Activated CD8-positive, alpha-beta memory T cell treated with anti-CD3 and anti-CD28 coated beads, Interleukin-2, amount 50 U/mL, for 48 hours (primary cell): ENCODE measurements around the gene CACNA1D.
"Not testable (repeated sequence)": the region's sequence is repeated elsewhere in the genome, so short reads cannot be mapped to it uniquely, and the experiment has no call there.

Source experiments
- DNase-seq: peaks from one replicate; pipeline ENCODE4 v3.0.0-alpha.2; 2020

The CACNA1D gene

DNA sequence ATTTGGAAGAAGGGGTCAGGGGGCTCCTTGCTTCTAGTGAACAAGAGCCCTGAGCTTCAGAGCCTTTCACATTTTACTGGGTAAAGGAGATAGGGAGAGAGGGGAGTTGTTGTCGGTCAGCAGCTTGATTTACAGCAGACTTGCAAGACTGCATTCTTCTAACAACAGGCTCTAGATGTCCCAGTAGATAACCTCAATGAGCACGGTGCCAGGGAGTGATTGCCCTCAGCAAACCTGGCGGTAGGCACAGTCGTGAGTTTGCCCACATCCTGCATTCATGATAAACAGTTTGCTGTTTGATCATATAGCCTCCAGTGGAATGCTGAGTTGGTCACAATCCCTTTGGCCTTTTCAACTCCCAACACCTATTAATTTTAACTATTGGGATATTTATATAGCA is 170.4 kb downstream of the CACNA1D start:
- not testable (repeated sequence) for DNase-seq

DNA sequence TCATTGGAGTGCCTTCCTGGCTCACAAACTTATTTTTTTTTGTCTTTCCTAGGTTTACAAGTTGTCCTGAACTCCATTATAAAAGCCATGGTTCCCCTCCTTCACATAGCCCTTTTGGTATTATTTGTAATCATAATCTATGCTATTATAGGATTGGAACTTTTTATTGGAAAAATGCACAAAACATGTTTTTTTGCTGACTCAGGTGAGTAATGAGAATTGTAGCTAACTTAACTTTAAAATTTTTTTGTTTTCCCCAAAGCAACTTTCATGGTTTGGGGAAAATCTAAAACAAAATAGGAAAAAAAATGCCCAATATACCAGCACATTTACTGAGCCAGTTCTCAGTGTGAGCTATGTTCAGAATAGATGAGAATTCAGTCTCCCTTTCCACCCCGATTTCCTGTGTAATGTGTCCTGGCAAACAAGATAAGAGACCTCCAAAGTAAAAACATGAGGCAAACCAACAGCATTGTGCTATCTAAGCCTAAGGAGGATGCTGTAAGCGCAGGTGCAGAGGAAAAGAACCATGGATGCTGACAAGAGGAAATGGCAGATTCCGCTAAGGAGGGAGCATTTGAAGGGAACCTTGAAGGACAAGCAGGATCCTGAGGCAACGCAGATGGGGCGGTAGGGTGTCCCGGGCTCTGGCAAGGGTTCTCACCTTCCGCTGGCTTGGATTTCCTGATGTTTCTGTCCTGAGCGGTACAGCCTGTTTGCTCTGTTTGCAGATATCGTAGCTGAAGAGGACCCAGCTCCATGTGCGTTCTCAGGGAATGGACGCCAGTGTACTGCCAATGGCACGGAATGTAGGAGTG is 171.4 kb downstream of the CACNA1D start:
- DNase-seq, result no peak

- no peak for DNase-seq
Measured at GRCh38 chr3:53668872-53669271, 174.5 kb downstream of the CACNA1D start.

DNA sequence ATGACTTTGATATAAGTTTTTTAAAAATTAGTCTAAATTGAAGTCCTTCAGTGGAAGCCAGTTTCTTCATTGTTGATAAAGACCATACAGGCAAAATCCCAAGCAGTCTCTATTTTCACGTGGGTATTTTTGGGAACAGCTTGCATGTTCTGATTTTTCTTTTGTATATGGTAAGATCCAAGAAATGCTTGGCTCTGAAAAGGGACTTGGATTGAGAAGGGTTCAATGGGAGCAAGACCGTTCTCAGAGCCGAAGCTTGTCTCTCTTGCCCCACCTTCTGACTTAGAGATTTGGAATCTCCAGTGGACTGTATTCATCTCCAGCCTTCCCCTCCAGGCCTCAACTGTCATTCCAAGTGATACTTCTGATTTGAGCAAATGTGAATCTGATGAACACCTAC is 176.3 kb downstream of the CACNA1D start:
- no peak for DNase-seq

- no peak for DNase-seq
Measured at GRCh38 chr3:53671192-53671960, 177.0 kb downstream of the CACNA1D start.

DNA sequence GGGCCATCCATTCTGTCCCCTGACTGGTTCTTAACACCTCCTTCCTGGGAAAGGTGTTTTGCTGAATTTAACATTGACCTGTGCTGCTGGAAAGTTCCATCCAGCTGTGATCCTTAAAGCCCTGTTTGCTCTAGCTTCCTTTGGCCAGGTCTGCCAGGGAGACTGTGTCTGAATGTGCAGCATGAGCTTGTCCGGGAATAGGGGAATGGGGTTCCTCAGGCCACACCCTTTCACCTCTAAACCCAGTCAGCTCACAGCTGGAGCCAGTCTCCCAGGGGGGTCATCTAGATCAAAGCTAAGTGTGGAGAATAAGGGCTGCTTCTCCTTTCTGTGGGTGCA is 177.5 kb downstream of the CACNA1D start:
- no peak for DNase-seq

DNA sequence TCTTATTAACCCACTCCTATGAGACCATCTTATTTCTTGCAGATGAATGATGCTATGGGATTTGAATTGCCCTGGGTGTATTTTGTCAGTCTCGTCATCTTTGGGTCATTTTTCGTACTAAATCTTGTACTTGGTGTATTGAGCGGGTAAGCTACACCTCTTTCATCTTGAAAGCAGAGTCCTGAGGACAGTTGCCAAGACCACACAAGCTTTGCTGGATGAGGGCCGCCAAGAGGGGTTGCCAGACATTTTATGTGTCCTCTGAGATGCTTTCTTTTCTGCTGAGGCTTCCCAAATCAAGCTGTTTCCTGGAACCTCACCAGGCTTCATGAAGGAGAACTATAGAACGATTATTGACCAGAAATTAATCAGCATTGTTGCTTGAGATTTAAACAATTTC is 178.6 kb downstream of the CACNA1D start:
- DNase-seq, result no peak

DNA sequence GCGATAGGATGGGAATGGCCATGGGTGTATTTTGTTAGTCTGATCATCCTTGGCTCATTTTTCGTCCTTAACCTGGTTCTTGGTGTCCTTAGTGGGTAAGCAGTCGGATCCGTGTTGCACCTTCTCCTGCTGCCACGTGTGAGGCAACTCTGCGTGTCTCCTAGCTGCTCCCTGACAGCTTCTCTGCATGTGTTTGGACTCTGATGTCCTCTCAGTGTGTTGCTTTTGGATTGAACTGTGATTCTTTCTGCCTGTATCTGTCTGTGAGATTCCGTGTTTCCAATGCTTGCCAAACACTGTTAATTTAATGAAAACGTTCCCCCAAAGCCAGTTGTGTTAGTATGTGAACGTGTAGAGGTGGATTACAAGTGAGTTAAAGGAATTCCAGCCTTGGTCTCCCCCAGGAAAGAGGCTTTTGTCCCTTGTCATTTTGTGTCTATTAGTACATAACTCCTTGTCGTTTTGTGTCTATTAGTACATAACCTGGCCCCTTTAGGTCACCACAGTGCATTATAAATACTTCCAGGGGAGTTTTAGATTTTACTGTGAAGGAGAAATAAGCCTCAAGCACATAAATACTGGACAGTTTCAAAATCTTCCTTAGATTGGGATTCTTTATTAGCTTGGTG is 179.4 kb downstream of the CACNA1D start:
- DNase-seq, result no peak

DNA sequence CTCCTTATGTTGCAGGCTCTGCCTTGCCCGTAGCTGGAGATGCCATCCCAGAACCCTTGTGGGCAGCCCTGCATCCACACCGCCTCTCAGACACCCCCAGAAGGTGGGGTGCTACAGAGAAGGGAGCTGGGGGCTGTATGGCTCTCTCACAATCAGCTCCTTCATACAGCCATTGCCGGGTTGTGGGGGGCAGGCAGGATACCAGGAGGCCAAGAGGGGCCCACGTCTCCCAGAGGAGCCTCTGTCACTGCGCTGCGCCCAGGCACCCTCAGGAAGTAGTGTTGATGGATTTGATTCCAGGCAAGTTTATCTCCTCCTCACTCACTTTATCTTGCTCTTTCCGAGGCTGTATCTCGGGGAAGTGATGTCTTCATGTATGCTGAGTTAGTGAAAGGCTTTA is 180.2 kb downstream of the CACNA1D start:
- no peak for DNase-seq

- DNase-seq, result no peak
Measured at GRCh38 chr3:53675022-53675697, 180.7 kb downstream of the CACNA1D start.

DNA sequence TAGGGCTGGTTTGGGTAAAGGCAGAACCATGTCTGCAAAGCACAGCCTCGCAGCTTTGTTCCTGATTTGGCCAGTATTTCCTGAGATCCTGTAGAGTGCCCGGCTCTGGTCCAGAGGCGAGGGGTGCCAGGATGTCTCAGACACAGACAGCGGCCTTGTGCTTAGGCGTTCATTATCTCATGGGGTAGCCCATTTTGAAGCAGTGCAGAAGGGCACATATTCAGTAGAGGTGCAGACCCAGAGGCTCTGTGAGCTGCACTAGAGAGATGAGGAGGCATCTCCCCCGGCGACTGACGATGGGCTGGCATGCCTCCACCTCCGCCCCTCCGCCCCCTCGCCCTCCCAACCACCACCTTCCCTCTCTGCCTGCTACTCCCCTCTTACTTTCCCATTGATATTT is 181.5 kb downstream of the CACNA1D start:
- no peak for DNase-seq

DNA sequence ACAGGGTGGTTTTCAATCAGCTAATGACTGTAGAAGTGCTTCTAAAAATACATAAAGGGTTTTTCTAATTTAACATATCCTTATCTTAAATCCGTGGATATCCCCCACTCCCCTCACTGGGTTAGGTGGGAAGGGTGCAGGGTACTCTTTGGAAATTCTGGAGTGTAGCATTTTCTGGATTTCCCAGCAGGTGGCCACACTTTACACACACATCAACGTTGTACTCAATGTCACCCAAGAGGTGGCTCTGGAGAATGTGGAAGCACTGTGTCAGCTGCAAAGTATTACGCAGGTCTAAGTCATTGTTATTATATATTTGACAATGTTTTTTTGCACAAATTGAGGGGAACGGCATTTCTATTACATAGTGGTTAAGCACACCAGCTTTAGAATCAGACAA is 183.0 kb downstream of the CACNA1D start:
- DNase-seq, result no peak

GRCh38 chr3:53680028-53680427 is 185.6 kb downstream of the CACNA1D start:
- no peak for DNase-seq

GRCh38 chr3:53682807-53683206 is 188.4 kb downstream of the CACNA1D start:
- no peak for DNase-seq

GRCh38 chr3:53688066-53688465 is 193.7 kb downstream of the CACNA1D start:
- DNase-seq, result no peak

DNA sequence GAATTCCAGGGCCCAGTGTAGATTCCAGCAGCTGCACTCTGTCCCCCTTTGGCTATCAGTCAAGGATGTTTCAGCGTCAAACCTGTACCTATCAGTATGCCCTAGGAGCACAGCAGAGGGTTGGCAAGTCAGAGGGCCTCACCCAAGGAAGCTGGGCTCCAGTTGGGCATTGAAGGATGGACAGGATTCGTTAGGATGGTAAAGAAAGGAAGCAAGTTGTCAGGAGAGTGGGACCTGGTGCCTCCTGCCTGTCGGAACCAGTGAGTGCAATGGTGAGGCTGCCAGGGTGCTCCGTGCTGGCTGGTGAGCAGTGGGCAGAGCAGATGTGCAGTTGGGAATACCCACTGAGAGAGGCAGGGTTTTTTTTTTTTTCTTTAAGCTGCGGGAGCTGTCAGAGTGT is 194.6 kb downstream of the CACNA1D start:
- DNase-seq, result no peak

DNA sequence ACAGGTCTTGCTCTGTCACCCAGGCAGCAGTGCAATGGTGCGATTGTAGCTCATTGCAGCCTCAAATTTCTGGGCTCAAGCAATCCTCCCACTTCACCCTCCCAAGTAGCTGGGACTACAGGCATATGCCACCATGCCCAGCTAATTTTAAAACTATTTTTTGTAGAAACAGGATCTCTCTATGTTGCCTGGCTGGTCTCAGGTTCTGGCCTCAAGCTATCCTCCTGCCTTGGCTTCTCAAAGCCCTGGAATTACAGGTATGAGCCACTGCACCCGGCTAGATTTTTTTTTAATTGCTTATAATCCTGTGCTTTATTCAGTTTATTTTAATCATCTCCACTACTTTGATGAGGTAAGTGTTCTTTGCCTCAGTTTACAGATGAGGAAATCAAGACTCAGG is 195.3 kb downstream of the CACNA1D start:
- no peak for DNase-seq

DNA sequence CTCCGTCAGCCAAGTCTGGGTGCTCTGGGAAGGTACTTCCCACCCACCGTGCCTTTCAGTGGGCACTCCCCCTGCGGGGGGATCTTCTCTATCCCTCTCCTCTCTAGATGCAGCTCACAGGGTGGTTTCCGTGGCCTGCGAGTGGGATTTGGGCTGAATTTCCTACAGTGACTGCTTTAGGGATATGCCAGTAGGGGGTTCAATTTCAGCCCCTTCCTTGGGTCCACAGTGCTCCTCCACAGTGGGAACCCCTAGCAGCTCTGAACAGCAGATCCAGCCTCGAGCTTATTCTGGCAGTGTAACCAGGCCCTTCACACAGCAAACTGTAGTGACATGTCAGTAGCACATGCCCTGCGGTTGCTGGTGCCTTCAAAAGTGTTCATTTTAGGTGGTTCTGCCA is 196.1 kb downstream of the CACNA1D start:
- DNase-seq, result no peak

DNA sequence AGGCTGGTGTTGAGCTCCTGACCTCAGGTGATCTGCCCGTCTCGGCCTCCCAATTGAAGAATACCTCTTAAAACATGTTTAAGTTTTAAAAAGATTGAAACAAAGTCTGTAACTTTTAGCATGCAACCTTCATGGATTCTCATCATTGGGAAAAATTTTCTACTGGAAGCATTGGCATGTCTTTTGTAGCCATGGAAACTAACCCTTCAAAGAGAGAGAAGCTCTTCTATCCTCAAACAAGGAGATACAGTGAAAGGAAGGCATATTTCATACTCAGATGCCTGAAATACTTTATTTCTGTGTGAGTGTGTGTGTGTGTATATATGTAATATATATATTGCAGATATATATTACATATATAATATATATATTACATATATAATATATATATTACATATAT is 196.9 kb downstream of the CACNA1D start:
- DNase-seq, result no peak

DNA sequence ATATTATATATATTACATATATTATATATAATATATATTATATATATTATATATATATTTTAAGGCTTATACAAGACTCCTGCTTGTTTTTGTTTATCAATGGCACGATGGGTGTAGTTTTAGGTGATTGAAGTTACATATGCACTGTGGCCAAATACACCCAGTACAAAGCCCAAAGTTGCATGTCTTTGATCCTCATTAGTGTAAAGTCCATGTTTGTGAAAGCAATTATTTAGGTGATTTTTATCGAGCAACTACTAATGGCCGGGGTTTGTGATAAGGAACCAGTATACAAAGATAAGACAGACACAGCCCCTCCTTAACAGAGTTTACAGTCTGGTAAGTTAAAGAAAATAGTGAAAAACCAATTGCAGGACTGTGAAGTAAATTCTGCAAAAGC is 197.5 kb downstream of the CACNA1D start:
- DNase-seq, result no peak

DNA sequence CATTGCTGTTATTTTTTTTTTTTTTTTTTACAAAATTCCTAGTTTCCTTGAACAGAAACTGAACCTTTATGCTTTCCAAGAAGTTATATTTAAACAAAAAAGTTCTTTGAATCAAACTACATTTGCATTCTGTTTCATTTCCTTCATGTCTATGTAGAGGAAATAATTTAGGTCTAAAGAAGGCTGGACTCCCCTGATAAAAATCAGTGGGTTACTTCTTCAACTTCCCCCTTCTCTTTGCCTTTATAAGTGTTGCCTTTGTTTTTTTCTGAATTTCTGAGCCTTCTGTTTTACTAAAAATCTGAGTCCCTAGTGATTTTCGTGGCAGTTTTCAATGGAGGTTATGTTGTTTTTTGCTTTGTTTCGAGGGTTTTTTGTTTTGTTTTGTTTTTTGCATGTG is 199.0 kb downstream of the CACNA1D start:
- no peak for DNase-seq

GRCh38 chr3:53694046-53694445 is 199.6 kb downstream of the CACNA1D start:
- no peak for DNase-seq

GRCh38 chr3:53694666-53695323 is 200.4 kb downstream of the CACNA1D start:
- DNase-seq, result no peak
